ENCODE results near the gene GRAMD4.

The GRAMD4 gene

DNA sequence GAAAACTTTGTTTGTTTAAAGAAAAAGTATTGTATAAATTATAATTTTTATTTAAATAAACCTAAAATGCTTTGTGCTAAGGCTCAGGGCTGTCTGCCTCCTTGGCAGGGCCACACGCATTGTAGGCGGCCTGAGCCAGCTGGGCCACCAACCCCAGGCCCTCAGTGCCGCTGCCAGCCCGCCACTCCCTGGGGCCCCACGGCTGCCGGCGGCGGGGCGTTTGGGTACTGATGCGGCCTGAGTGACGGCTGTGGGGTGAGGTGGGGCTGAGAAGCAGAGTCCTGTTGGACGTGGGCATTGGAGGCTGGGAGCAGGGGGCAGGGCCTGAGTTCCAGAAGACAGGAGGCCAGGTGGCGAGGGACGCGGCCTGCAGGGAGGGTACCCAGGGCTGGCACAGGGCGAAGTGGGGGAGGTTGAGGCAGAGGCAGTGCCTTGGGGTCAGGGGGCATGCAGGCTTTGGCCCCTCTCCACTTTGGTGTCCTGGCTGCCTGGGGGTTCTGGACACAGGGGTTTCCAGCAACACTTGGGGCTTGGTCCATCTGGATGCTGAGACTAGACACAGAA lies 59.6 kb downstream of the GRAMD4 start:
- H3K36me3 ChIP-seq (ENCODE audit: control insufficient read depth, low read length) = peaks cover 8% of the 10 kb centered on the region
- TF ChIP-seq, protein P1, sequence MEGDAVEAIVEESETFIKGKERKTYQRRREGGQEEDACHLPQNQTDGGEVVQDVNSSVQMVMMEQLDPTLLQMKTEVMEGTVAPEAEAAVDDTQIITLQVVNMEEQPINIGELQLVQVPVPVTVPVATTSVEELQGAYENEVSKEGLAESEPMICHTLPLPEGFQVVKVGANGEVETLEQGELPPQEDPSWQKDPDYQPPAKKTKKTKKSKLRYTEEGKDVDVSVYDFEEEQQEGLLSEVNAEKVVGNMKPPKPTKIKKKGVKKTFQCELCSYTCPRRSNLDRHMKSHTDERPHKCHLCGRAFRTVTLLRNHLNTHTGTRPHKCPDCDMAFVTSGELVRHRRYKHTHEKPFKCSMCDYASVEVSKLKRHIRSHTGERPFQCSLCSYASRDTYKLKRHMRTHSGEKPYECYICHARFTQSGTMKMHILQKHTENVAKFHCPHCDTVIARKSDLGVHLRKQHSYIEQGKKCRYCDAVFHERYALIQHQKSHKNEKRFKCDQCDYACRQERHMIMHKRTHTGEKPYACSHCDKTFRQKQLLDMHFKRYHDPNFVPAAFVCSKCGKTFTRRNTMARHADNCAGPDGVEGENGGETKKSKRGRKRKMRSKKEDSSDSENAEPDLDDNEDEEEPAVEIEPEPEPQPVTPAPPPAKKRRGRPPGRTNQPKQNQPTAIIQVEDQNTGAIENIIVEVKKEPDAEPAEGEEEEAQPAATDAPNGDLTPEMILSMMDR (IDR thresholded peaks at IDR 0.05; ENCODE audit: low read depth, low read length, poor library complexity, severe bottlenecking) = no peak
- H4K20me1 ChIP-seq (ENCODE audit: control insufficient read depth, insufficient read depth, low read depth, low read length) = no peaks in the 10 kb centered on the region
- no peak overlapping the region for H3K4me3 ChIP-seq (ENCODE audit: low read length)
- peaks cover 32% of the 10 kb centered on the region for H3K4me1 ChIP-seq (ENCODE audit: control insufficient read depth, low read length)
- no peak overlapping the region for H3K4me2 ChIP-seq (ENCODE audit: low read length)
- H3K9me2 ChIP-seq (replicated peaks; ENCODE audit: control insufficient read depth, low read length) = no peaks in the 10 kb centered on the region
- H3K79me2 ChIP-seq (ENCODE audit: control insufficient read depth, low read length) = no peaks in the 10 kb centered on the region
- no peak overlapping the region for H3K27ac ChIP-seq (ENCODE audit: low read depth, low read length)
- H3F3A ChIP-seq (ENCODE audit: control insufficient read depth, insufficient read depth) = peaks cover 19% of the 10 kb centered on the region
- H3K27me3 ChIP-seq (ENCODE audit: control insufficient read depth, low read length) = no peaks in the 10 kb centered on the region
- no peaks in the 10 kb centered on the region for H3K9me3 ChIP-seq (ENCODE audit: control insufficient read depth, insufficient read depth, low read length)

DNA sequence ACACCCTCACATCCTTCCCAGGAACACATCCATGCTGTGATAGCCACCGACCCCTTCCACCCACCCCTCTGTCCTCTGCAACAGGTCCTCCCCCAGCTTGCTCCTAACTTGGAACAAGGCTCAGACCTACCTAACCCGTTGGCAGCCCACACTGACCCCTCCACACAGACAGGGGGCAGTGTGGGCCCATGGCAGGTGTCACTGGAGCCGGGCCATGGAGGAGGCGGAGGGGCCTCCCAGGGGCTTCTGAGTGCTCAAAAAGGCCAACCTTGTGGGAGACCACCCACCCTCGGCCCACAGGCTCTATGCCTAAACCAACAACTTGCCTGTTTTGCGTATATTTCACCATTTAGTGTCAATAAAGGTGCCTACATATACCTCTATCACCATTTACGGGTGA lies 60.8 kb downstream of the GRAMD4 start:
- no peak for TF ChIP-seq EZH2phosphoT487 (IDR thresholded peaks at IDR 0.05; ENCODE audit: borderline replicate concordance, low read length)
- TF ChIP-seq, protein P1 (IDR thresholded peaks at IDR 0.05; ENCODE audit: low read depth, low read length, poor library complexity, severe bottlenecking) = peak; percentile 79
- Histone ChIP-seq H3K36me3 (ENCODE audit: control insufficient read depth, low read length) (peaks cover 10% of the 10 kb centered on the region), H3K9me3 (ENCODE audit: control insufficient read depth, insufficient read depth, low read length) (no peaks in the 10 kb centered on the region), H3K27me3 (ENCODE audit: control insufficient read depth, low read length) (no peaks in the 10 kb centered on the region), H3K4me1 (ENCODE audit: control insufficient read depth, low read length) (peaks cover 41% of the 10 kb centered on the region), H3K27ac (ENCODE audit: low read depth, low read length) (no peak overlapping the region), H3K4me2 (ENCODE audit: low read length) (no peak overlapping the region), H4K20me1 (ENCODE audit: control insufficient read depth, insufficient read depth, low read depth, low read length) (no peaks in the 10 kb centered on the region), H3K79me2 (ENCODE audit: control insufficient read depth, low read length) (no peaks in the 10 kb centered on the region), H3F3A (ENCODE audit: control insufficient read depth, insufficient read depth) (peaks cover 25% of the 10 kb centered on the region), H3K9me2 (replicated peaks; ENCODE audit: control insufficient read depth, low read length) (no peaks in the 10 kb centered on the region), H3K4me3 (ENCODE audit: low read length) (no peak overlapping the region)

DNA sequence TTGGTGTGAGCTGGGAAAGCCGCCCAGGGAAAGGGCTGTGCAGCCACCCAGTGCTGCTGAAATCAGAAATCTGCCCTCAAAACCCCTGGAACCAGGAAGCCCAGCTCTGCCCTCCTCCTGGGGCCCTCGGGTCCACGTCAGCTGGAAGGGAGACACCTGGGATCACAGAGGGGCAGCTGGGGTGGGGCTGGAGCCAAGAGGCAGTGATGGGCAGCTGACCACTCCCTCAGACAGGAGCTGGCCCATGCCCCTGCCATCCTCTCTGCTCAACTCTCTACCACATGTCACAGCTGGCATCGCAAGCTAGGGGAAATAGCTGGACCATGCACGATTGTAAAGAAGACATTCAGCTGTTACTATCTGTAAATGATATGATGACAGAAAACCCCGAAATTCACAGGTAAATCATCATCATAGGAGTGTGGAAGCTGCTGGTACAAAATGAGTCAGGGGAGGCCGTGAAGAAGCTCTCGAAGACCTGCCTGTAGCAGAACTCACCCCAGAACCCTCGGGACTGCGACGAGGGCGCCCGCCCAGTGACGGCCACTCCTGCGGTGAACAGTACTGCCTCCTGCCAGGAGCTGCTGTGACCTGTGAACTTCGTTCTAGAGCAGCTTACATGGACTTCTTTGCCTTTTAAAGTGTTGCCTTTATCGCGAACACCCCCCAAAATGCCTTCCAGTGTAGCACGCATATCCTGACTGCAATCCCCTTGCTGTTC lies 62.0 kb downstream of the GRAMD4 start:
- no peak for TF ChIP-seq EZH2phosphoT487 (IDR thresholded peaks at IDR 0.05; ENCODE audit: borderline replicate concordance, low read length)
- TF ChIP-seq, protein P1 (IDR thresholded peaks at IDR 0.05; ENCODE audit: low read depth, low read length, poor library complexity, severe bottlenecking) = no peak
- peaks cover 42% of the 10 kb centered on the region for H3K4me1 ChIP-seq (ENCODE audit: control insufficient read depth, low read length)
- no peaks in the 10 kb centered on the region for H3K9me3 ChIP-seq (ENCODE audit: control insufficient read depth, insufficient read depth, low read length)
- H3K36me3 ChIP-seq (ENCODE audit: control insufficient read depth, low read length) = peaks cover 14% of the 10 kb centered on the region
- no peaks in the 10 kb centered on the region for H4K20me1 ChIP-seq (ENCODE audit: control insufficient read depth, insufficient read depth, low read depth, low read length)
- H3F3A ChIP-seq (ENCODE audit: control insufficient read depth, insufficient read depth) = peaks cover 25% of the 10 kb centered on the region
- no peak overlapping the region for H3K4me3 ChIP-seq (ENCODE audit: low read length)
- H3K79me2 ChIP-seq (ENCODE audit: control insufficient read depth, low read length) = no peaks in the 10 kb centered on the region
- no peak overlapping the region for H3K4me2 ChIP-seq (ENCODE audit: low read length)
- H3K27ac ChIP-seq (ENCODE audit: low read depth, low read length) = no peak overlapping the region
- H3K9me2 ChIP-seq (replicated peaks; ENCODE audit: control insufficient read depth, low read length) = no peaks in the 10 kb centered on the region
- no peaks in the 10 kb centered on the region for H3K27me3 ChIP-seq (ENCODE audit: control insufficient read depth, low read length)
